B cell (primary cell): ENCODE results near the gene CHEK1. TPM values are rescaled to one million over a fixed set of nuclear protein-coding genes. Genes with fewer than 3 reads are reported as not detected.

Experiments
- ATAC-seq: fragments of 200-7000 bp; cut with Tn5 transposase; one replicate; pipeline ENCODE4 v1.10.0; 2021; ENCODE audit warnings: low read depth, mild to moderate bottlenecking, moderate number of reproducible peaks, moderate library complexity
- CTCF ChIA-PET: fragments of 350-600 bp; sonication (Branson Sonifier 250); formaldehyde crosslinking; loops from one replicate; lab custom pipeline; 2021; ENCODE audit warnings: antibody characterized with exemption, inconsistent platforms; lab: Charles Lee
- POLR2A ChIA-PET: fragments of 350-600 bp; sonication (Branson Sonifier 250); formaldehyde crosslinking; loops from one replicate; lab custom pipeline; 2021; ENCODE audit warnings: antibody characterized with exemption; lab: Charles Lee
- DNase-seq: peaks from one replicate; pipeline ENCODE4 v3.0.0; 2013
- H2AFZ ChIP-seq: 2 replicates; pipeline ENCODE4 v1.6.1; 2012; ENCODE audit warnings: mild to moderate bottlenecking, low read depth, low read length; ENCODE audit not compliant: insufficient read depth, poor library complexity, severe bottlenecking
- H3K27ac ChIP-seq, 2 donors: 1 replicate in 1 of 2; 2 replicates in 1 of 2; pipeline ENCODE4 v1.5.1; 2012 to 2013; ENCODE audit warnings: low read length in 2 of 2, mild to moderate bottlenecking in 2 of 2, moderate library complexity in 1 of 2
- H3K27me3 ChIP-seq, 4 experiments: fragments of 200-600 bp in 1 of 4; sonication (generic) in 1 of 4; replicated peaks in 1 of 4; 1 replicate in 2 of 4; 2 replicates in 2 of 4; pipeline versions ENCODE4 v1.6.1 to v1.7.0; 2013 to 2016; ENCODE audit warnings: low read length in 3 of 4, mild to moderate bottlenecking in 2 of 4, mixed read lengths in 1 of 4, moderate library complexity in 1 of 4; ENCODE audit not compliant: insufficient read depth in 4 of 4, control insufficient read depth in 3 of 4; ENCODE audit errors: control extremely low read depth in 1 of 4
- H3K36me3 ChIP-seq, 2 experiments: replicated peaks in 1 of 2; 1 replicate in 1 of 2; 2 replicates in 1 of 2; pipeline versions ENCODE4 v1.6.1 to v1.7.1; 2013; ENCODE audit warnings: low read length in 1 of 2; ENCODE audit not compliant: insufficient read depth in 2 of 2, control insufficient read depth in 1 of 2; ENCODE audit errors: control extremely low read depth in 1 of 2, extremely low read depth in 1 of 2
- H3K4me1 ChIP-seq, 2 donors: fragments of 200-600 bp in 1 of 2; sonication (generic) in 1 of 2; 1 replicate in 1 of 2; 2 replicates in 1 of 2; pipeline versions ENCODE4 v1.5.1 to v1.6.1; 2013 to 2017; ENCODE audit warnings: low read length in 2 of 2; ENCODE audit not compliant: control insufficient read depth in 2 of 2, insufficient read depth in 2 of 2
- H3K4me2 ChIP-seq: replicated peaks from 2 replicates; pipeline ENCODE3; 2012; ENCODE audit warnings: mild to moderate bottlenecking, low read depth, low read length; ENCODE audit not compliant: poor library complexity, severe bottlenecking
- H3K4me3 ChIP-seq, 5 experiments: fragments of 200-600 bp in 1 of 5; sonication (generic) in 1 of 5; 1 replicate in 3 of 5; 2 replicates in 2 of 5; pipeline versions ENCODE4 v1.5.1 to v1.7.0; 2011 to 2016; ENCODE audit warnings: low read length in 4 of 5, mild to moderate bottlenecking in 4 of 5, low read depth in 2 of 5, control low read depth in 1 of 5, moderate library complexity in 1 of 5; ENCODE audit not compliant: insufficient read depth in 1 of 5; ENCODE audit errors: control extremely low read depth in 1 of 5, extremely low read depth in 1 of 5
- H3K79me2 ChIP-seq: fragments of 200-600 bp; sonication (generic); one replicate; pipeline ENCODE4 v1.6.0; 2016; ENCODE audit warnings: low read length; ENCODE audit not compliant: control insufficient read depth, insufficient read depth
- H3K9ac ChIP-seq: fragments of 200-600 bp; sonication (generic); 2 replicates; pipeline ENCODE4 v1.6.1; 2017; ENCODE audit warnings: mild to moderate bottlenecking, low read length, moderate library complexity
- H3K9me3 ChIP-seq, 3 donors: one replicate each; pipeline versions ENCODE4 v1.6.1 to v1.7.1; 2013; ENCODE audit warnings: low read length in 2 of 3; ENCODE audit not compliant: control insufficient read depth in 2 of 3, insufficient read depth in 1 of 3; ENCODE audit errors: control extremely low read depth in 1 of 3
- H4K20me1 ChIP-seq: 2 replicates; pipeline ENCODE4 v1.6.0; 2012; ENCODE audit warnings: mild to moderate bottlenecking, low read length; ENCODE audit not compliant: insufficient read depth, control insufficient read depth, poor library complexity, severe bottlenecking
- H3K27ac Mint-ChIP-seq: one replicate; pipeline ENCODE4 v1.8.0; 2021; ENCODE audit warnings: mixed read lengths
- H3K27me3 Mint-ChIP-seq: one replicate; pipeline ENCODE4 v1.8.0; 2021; ENCODE audit warnings: mixed read lengths
- H3K4me1 Mint-ChIP-seq: one replicate; pipeline ENCODE4 v1.8.0; 2021; ENCODE audit warnings: mixed read lengths
- H3K4me3 Mint-ChIP-seq: one replicate; pipeline ENCODE4 v1.8.0; 2021; ENCODE audit warnings: mixed read lengths
- H3K9me3 Mint-ChIP-seq: one replicate; pipeline ENCODE4 v1.8.0; 2022; ENCODE audit warnings: mixed read lengths; ENCODE audit not compliant: insufficient read depth
- EZH2 ChIP-seq: IDR thresholded peaks from 2 replicates; pipeline ENCODE4 v1.6.1; 2012; ENCODE audit warnings: borderline replicate concordance, low read depth, mild to moderate bottlenecking, moderate library complexity, low read length; ENCODE audit not compliant: insufficient read depth, poor library complexity, severe bottlenecking
- WGBS: methylation state at CpG from one replicate; pipeline ENCODE4 v1.1.5; 2013; ENCODE audit warnings: missing lambda C conversion rate; ENCODE audit not compliant: insufficient coverage; 5-methylcytosine and 5-hydroxymethylcytosine counted together
- intact Hi-C: fragments of 100-400 bp; cut with micrococcal nuclease; formaldehyde crosslinking; loops from one replicate; pipeline ENCODE4 v1.10.0; 2022
- polyA plus RNA-seq: library from polyadenylated mRNA; depleted of rRNA; stranded (reverse); fragments of >200 nt; gene quantifications from 2 replicates; pipeline ENCODE4 v1.2.3, GENCODE V29; 2012
- total RNA-seq, 2 donors: library from RNA; stranded (reverse); fragments of 120-200 nt in 1 of 2; gene quantifications; 1 replicate in 1 of 2; 2 replicates in 1 of 2; pipeline versions ENCODE4 v1.2.3 to v1.2.4, GENCODE V29; 2013 to 2022
- TF ChIP-seq, protein P1 (sequence below): fragments of 200-600 bp; IDR thresholded peaks from one replicate; pipeline ENCODE4 v1.8.0; 2022; ENCODE audit warnings: antibody characterized with exemption, mild to moderate bottlenecking

The CHEK1 gene
- total and polyA plus RNA-seq, 2 donors (not counting 1 experiment from before 2014, with no cell fraction given): 0.81 to 3.5 TPM

DNA sequence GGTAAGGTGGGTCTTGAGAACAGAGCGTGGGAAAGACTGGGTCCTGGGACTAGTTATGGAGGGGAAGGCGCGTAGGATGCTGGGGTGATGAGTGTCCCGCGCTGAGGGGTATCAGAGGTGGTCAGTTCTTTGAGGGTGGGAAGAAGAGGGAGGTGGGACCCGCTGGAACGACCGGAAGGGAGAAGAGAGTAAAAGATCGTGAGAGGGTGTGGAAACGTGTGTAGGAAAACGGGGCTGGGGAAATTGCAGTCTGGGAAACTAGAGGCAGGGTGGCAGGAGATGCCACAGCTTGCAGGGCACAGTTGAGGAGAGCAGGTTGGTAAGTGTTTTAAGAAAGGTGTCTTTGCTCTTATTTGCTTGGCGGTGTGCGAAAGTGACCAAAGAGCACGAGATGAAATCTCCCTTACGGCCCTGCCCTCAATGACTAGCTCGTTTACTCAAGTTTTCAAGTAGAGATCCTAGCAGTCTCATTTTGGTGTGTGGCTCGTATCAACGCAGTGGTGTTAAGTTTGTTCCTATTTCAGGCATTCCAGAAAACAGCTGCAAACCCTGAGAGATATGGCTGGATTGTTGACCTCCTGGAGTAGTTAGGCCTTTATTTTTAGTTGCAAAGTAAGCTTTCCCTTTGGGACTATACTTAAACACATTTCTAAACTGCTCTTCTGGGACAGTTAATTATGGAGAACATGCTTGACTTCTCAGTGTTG, 31.7 kb upstream of the CHEK1 start:
- no peak for DNase-seq
- Histone ChIP-seq H3K9me3 (no peaks in the 10 kb centered on the region), H3K27ac (peak overlapping the region; percentile 68 to 81), H3K4me1 (peaks cover 27 to 28% of the 10 kb centered on the region in 2 donors), H3K4me2 (peak overlapping the region; percentile 87), H2AFZ (peak overlapping the region; percentile 93), H3K4me3 (peak overlapping the region; percentile 18 to 97 (median 84)), H3K27me3 (no peaks in the 10 kb centered on the region), H4K20me1 (peaks cover 8% of the 10 kb centered on the region), H3K79me2 (peaks cover 59% of the 10 kb centered on the region), H3K36me3 (peaks cover 0 to 13% of the 10 kb centered on the region in 2 experiments), H3K9ac (peak overlapping the region; percentile 93)
- Mint-ChIP-seq H3K27ac (peak overlapping the region; percentile 97), H3K4me1 (peaks cover 41% of the 10 kb centered on the region), H3K27me3 (no peaks in the 10 kb centered on the region), H3K9me3 (no peaks in the 10 kb centered on the region), H3K4me3 (peak overlapping the region; percentile 94)
- intact Hi-C loops: loop anchor here (5.0 to 10.0 kb wide), 2 partner anchors 641 to 672 kb away; partner anchors contain the start of genes CCDC15, FOXRED1 and SRPRA
- 2% methylated on average over 14 of the region's 18 CpGs for WGBS
- ChIA-PET POLR2A (interaction anchor here (0.9 to 2.3 kb wide), 5 partner anchors 8 to 640 kb away, joined by 3 to 14 read pairs (median 3); partner anchors contain the start of genes CHEK1 and EI24), CTCF (interaction anchor here (2.4 kb wide), 1 partner anchor 24 kb away, joined by 10 read pairs; the partner anchor contains the start of gene EI24)
- TF ChIP-seq EZH2: no peak
- TF ChIP-seq, protein P1, sequence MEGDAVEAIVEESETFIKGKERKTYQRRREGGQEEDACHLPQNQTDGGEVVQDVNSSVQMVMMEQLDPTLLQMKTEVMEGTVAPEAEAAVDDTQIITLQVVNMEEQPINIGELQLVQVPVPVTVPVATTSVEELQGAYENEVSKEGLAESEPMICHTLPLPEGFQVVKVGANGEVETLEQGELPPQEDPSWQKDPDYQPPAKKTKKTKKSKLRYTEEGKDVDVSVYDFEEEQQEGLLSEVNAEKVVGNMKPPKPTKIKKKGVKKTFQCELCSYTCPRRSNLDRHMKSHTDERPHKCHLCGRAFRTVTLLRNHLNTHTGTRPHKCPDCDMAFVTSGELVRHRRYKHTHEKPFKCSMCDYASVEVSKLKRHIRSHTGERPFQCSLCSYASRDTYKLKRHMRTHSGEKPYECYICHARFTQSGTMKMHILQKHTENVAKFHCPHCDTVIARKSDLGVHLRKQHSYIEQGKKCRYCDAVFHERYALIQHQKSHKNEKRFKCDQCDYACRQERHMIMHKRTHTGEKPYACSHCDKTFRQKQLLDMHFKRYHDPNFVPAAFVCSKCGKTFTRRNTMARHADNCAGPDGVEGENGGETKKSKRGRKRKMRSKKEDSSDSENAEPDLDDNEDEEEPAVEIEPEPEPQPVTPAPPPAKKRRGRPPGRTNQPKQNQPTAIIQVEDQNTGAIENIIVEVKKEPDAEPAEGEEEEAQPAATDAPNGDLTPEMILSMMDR: no peak
- ATAC-seq: no peak

DNA sequence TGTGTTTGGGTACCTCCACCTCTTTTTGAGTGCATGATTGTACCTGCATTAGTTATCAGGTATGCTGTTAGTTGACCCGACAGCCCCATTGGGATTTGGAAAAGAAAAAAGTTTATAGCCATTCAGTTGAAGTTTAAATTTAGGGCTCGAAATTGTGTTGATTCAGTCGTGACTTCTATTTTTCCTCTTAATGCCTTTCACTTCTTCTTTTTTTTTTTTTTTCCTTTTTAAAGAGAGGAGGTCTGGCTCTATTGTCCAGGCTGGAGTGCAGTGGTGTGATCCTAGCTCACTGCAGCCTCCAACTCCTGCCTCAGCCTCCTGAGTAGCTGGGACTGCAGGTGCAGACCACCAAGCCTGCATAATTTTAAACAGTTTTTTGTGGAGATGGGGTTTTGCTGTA, 30.0 kb upstream of the CHEK1 start:
- ChIA-PET CTCF (no interaction called here), POLR2A (no interaction called here)
- ATAC-seq (no peak), DNase-seq (no peak)
- no peak for TF ChIP-seq EZH2
- TF ChIP-seq, protein P1: no peak
- H3K27ac Mint-ChIP-seq: no peak overlapping the region
- H3K4me1 Mint-ChIP-seq: peaks cover 41% of the 10 kb centered on the region
- Histone ChIP-seq H3K9ac (no peak overlapping the region), H3K4me3 (no peak overlapping the region), H3K4me1 (peaks cover 27 to 28% of the 10 kb centered on the region in 2 donors), H4K20me1 (peaks cover 8% of the 10 kb centered on the region), H3K36me3 (peaks cover 0 to 23% of the 10 kb centered on the region in 2 experiments), H3K27ac (peak overlapping the region in 1 of 2 donors; percentile 50), H3K27me3 (no peaks in the 10 kb centered on the region), H3K79me2 (peaks cover 70% of the 10 kb centered on the region), H3K9me3 (no peaks in the 10 kb centered on the region), H3K4me2 (peak overlapping the region; percentile 7), H2AFZ (no peak overlapping the region)
- WGBS: no CpG with 5 or more reads among the region's 3 CpGs
- no peaks in the 10 kb centered on the region for H3K9me3 Mint-ChIP-seq
- H3K4me3 Mint-ChIP-seq: peak overlapping the region; percentile 63
- H3K27me3 Mint-ChIP-seq: no peaks in the 10 kb centered on the region
- intact Hi-C loops: loop anchor here (5.0 to 10.0 kb wide), 2 partner anchors 643 to 670 kb away; partner anchors contain the start of genes CCDC15, FOXRED1 and SRPRA
